KMS-11 (cell line): ENCODE results near the gene ASF1B.
"Not testable (repeated sequence)": the region's sequence is repeated elsewhere in the genome, so short reads cannot be mapped to it uniquely, and the experiment has no call there.

ENCODE experiments used
- H2AFZ ChIP-seq: fragments of 200-600 bp; sonication (generic); 2 replicates; pipeline ENCODE4 v1.6.1; 2016; ENCODE audit warnings: antibody characterized with exemption, mixed run types, low read depth
- H3K27ac ChIP-seq: fragments of 200-600 bp; sonication (generic); 2 replicates; pipeline ENCODE4 v1.6.1; 2016; ENCODE audit warnings: mild to moderate bottlenecking, mixed run types
- H3K27me3 ChIP-seq: fragments of 200-600 bp; sonication (generic); 2 replicates; pipeline ENCODE4 v1.6.1; 2017; ENCODE audit warnings: mild to moderate bottlenecking, low read depth, mixed run types, moderate library complexity; ENCODE audit not compliant: insufficient read depth
- H3K36me3 ChIP-seq: fragments of 200-600 bp; sonication (generic); 2 replicates; pipeline ENCODE4 v1.6.1; 2017; ENCODE audit warnings: mild to moderate bottlenecking, mixed run types; ENCODE audit not compliant: insufficient read depth
- H3K4me1 ChIP-seq: fragments of 200-600 bp; sonication (generic); 2 replicates; pipeline ENCODE4 v1.6.1; 2016; ENCODE audit warnings: mild to moderate bottlenecking, low read depth, mixed run types; ENCODE audit not compliant: poor library complexity, severe bottlenecking
- H3K4me2 ChIP-seq: fragments of 200-600 bp; sonication (generic); 2 replicates; pipeline ENCODE4 v1.7.0; 2016; ENCODE audit warnings: mild to moderate bottlenecking, mixed run types
- H3K4me3 ChIP-seq: fragments of 200-600 bp; sonication (generic); IDR thresholded peaks from 2 replicates; pipeline ENCODE4 v1.6.1; 2017; ENCODE audit warnings: low read depth, low read length, mixed read lengths; ENCODE audit not compliant: insufficient read depth
- H3K79me2 ChIP-seq: fragments of 200-600 bp; sonication (generic); 2 replicates; pipeline ENCODE4 v1.6.1; 2016; ENCODE audit warnings: low read depth, mixed run types; ENCODE audit not compliant: insufficient read depth
- H3K9ac ChIP-seq: fragments of 200-600 bp; sonication (generic); 2 replicates; pipeline ENCODE4 v1.6.1; 2016; ENCODE audit warnings: mild to moderate bottlenecking, mixed run types
- H4K20me1 ChIP-seq: fragments of 200-600 bp; sonication (generic); 2 replicates; pipeline ENCODE4 v1.6.1; 2016; ENCODE audit warnings: mild to moderate bottlenecking, mixed run types; ENCODE audit not compliant: insufficient read depth
- CTCF ChIP-seq: fragments of 200-600 bp; sonication (generic); conservative IDR thresholded peaks from 2 replicates; pipeline ENCODE4 v1.6.1; 2017; ENCODE audit warnings: low read depth, mild to moderate bottlenecking, antibody characterized with exemption, low read length, moderate library complexity, mixed read lengths

ASF1B gene

DNA sequence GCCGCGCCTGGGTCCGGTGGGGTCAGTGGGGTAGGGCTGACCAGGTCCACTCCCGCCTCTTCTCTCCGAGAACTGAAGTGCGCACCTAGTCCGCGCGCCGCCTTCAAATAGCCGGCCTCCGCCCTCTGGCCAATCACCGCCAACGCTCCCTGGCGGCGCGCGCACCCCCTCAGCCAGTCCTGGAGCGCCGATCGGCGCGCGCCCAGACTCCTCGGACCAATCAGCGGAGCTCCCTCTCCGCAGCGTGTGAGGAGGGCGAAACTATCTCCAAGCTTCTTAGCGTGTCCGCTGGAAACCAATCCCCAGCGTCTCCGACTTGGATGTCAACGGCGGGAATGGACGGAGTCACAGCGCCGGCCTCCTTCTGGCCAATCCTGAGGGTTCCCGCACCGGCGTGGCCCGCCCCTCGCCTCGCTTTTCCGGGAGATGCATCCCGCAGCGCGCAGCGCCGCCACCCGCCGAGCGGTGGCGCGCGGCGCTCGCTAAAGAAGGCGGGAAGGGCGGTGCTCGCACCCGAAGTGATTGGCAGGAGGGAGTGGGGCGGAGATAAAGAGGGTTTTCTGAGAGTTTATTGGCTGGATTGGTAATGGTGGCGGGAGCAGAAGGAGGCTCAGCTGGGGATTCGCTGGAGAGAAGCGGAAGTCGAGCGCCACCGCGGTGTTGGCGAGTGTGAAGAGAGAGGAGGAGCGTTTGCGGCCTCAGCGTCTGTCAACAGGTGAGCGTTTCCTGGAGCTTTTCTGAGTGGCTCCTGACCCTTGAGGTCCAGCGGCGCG lies at the start of gene ASF1B:
Gene ASF1B (minus strand): TSS at position 81 of the 773 bp plus-strand sequence. CDS start 133 bp downstream, outside the sequence.
- Histone ChIP-seq H3K4me1 (peaks cover 23% of the 10 kb centered on the region), H3K79me2 (peaks cover 28% of the 10 kb centered on the region), H3K27me3 (no peaks in the 10 kb centered on the region), H4K20me1 (no peaks in the 10 kb centered on the region), H3K9ac (peak within 1 kb of the TSS; percentile 79; the same call in 1 of the 2 replicates), H2AFZ (peak within 1 kb of the TSS; percentile 66), H3K4me3 (no peak within 1 kb of the TSS), H3K4me2 (peak within 1 kb of the TSS; percentile 68), H3K27ac (peak within 1 kb of the TSS; percentile 72), H3K36me3 (no peaks in the 10 kb centered on the region)
- TF ChIP-seq CTCF: peak; percentile 47

- H3K4me2 ChIP-seq, H4K20me1 ChIP-seq, H3K79me2 ChIP-seq, H3K4me3 ChIP-seq, H3K36me3 ChIP-seq, H2AFZ ChIP-seq, H3K4me1 ChIP-seq, H3K27ac ChIP-seq, H3K9ac ChIP-seq: not testable (repeated sequence)
- H3K27me3 ChIP-seq: peaks cover 58% of the 10 kb centered on the region; the same call in 1 of the 2 replicates
Observed at GRCh38 chr19:14185691-14186090, 49.3 kb upstream of the ASF1B start.

DNA sequence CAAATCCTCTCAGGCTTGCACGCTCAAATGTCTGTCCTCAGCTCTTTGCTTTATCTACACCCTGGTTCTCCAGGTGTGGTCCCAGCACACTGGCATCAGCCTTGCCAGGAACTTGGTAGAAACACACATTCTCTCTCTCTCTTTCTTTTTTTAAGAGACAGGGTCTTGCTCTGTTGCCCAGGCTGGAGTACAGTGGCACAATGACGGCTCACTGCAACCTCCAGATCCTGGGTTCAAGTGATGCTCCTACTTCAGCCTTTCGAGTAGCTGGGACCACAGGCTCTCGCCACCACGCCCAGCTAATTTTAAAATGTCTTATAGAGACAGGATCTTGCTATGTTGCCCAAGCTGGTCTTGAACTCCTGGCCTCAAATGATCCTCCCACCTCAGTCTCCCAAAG lies 48.8 kb upstream of the ASF1B start:
- TF ChIP-seq CTCF: no peak
- Histone ChIP-seq H3K36me3 (no peaks in the 10 kb centered on the region), H3K9ac (no peak overlapping the region), H3K27ac (no peak overlapping the region), H3K4me3 (no peak overlapping the region), H3K4me2 (no peak overlapping the region), H3K4me1 (no peaks in the 10 kb centered on the region), H3K79me2 (no peaks in the 10 kb centered on the region), H3K27me3 (peaks cover 56% of the 10 kb centered on the region; the same call in 1 of the 2 replicates), H2AFZ (no peak overlapping the region), H4K20me1 (no peaks in the 10 kb centered on the region)

DNA sequence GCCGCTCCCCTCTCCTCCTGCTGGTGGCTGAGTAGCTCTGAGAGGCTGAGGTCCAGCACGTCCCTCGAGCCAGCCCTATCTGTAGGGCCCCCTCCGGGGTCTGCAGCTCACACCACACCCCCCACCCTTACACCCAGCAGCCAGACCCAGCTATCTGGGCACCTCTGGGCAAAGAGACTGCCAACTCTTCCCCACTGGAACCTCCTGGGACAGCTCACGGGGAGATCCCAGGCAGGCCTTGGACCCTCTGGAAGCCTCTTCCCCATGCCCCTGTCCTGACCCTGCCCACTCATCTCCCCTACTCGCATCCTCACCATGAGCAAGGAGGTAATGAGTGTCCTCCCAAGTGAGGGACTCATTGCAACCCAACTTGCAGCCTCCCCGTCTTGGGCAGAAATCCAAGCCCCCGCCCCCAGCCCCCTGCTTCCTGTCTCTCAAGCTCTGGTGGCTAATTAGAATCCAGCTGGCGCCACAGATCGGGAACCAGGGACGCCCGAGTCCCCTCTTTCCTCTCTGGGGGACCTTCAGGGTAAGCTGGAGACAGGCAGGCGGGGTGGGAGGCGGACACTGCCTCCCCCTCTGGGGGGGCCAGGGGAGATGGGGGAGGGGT lies 47.5 kb upstream of the ASF1B start:
- H4K20me1 ChIP-seq: no peaks in the 10 kb centered on the region
- H3K79me2 ChIP-seq: no peaks in the 10 kb centered on the region
- H3K27ac ChIP-seq: no peak overlapping the region
- H3K27me3 ChIP-seq: peaks cover 49% of the 10 kb centered on the region; the same call in 1 of the 2 replicates
- H3K9ac ChIP-seq: no peak overlapping the region
- no peak overlapping the region for H3K4me2 ChIP-seq
- no peak overlapping the region for H2AFZ ChIP-seq
- H3K4me1 ChIP-seq: no peaks in the 10 kb centered on the region
- no peak overlapping the region for H3K4me3 ChIP-seq
- H3K36me3 ChIP-seq: no peaks in the 10 kb centered on the region
- TF ChIP-seq CTCF: no peak

- Histone ChIP-seq H3K27ac (no peak overlapping the region), H3K36me3 (no peaks in the 10 kb centered on the region), H3K9ac (no peak overlapping the region), H4K20me1 (no peaks in the 10 kb centered on the region), H3K27me3 (peaks cover 42% of the 10 kb centered on the region; the same call in 1 of the 2 replicates), H2AFZ (no peak overlapping the region), H3K4me1 (no peaks in the 10 kb centered on the region), H3K79me2 (no peaks in the 10 kb centered on the region), H3K4me3 (no peak overlapping the region), H3K4me2 (no peak overlapping the region)
- no peak for TF ChIP-seq CTCF
Observed at GRCh38 chr19:14182476-14182875, 46.1 kb upstream of the ASF1B start.
